Right cardiac atrium (tissue), 5 donors: ENCODE results near the gene SH3PXD2B. TPM values are rescaled to one million over a fixed set of nuclear protein-coding genes. Genes with fewer than 3 reads are reported as not detected.
"Not testable (repeated sequence)": the region's sequence is repeated elsewhere in the genome, so short reads cannot be mapped to it uniquely, and the experiment has no call there.

Source experiments
- ATAC-seq, 2 donors: fragments of 200-7000 bp; cut with Tn5 transposase; one replicate each; pipeline versions ENCODE4 v1.8.0 to v1.9.1; 2020; ENCODE audit warnings: moderate library complexity in 2 of 2, mild to moderate bottlenecking in 1 of 2
- DNase-seq, 3 donors: peaks; one replicate each; pipeline ENCODE4 v3.0.0-alpha.2; 2020
- H3K27ac ChIP-seq: one replicate; pipeline ENCODE4 v1.5.1; 2013; ENCODE audit warnings: mild to moderate bottlenecking, low read length, control low read depth, moderate library complexity
- H3K27me3 ChIP-seq: one replicate; pipeline ENCODE4 v1.6.1; 2013; ENCODE audit not compliant: control insufficient read depth, insufficient read depth
- H3K4me1 ChIP-seq: one replicate; pipeline ENCODE4 v1.6.1; 2013; ENCODE audit warnings: low read length; ENCODE audit not compliant: control insufficient read depth, insufficient read depth
- H3K4me3 ChIP-seq: one replicate; pipeline ENCODE4 v1.5.1; 2013; ENCODE audit warnings: low read length, control low read depth
- H3K9me3 ChIP-seq: one replicate; pipeline ENCODE4 v1.6.1; 2013; ENCODE audit warnings: low read length; ENCODE audit not compliant: control insufficient read depth
- WGBS: extraction: QIAGEN DNeasy Blood & Tissue Kit; methylation state at CpG from one replicate; pipeline ENCODE4 v1.1.7; 2013; 5-methylcytosine and 5-hydroxymethylcytosine counted together
- intact Hi-C, 4 donors: fragments of 100-400 bp; cut with DNase I; formaldehyde crosslinking; loops; one replicate each; pipeline versions ENCODE4 v1.11.0 to v1.14.0; 2022 to 2023
- polyA plus RNA-seq: library from polyadenylated mRNA; stranded (reverse); fragments of 200-250 nt; gene quantifications from one replicate; pipeline ENCODE4 v1.2.3, GENCODE V29; 2013
- total RNA-seq, 4 donors: library from RNA; stranded (reverse); fragmentation: NEBNext Ultra II Directional; extraction: Animal tissue kit (Norgen Biotek cat#: 25700); gene quantifications; one replicate each; pipeline ENCODE4 v1.2.1, GENCODE V29; 2021
- donor health status: healthy with polysubstance abuse.
- donor health status: DM: no; HTN: yes; CAD: no.
- donor health status: DM: no; HTN: no; CAD: no.
- donor health status: DM: no; HTN: yes; CAD: no; lungs with severe emphysema.
- donor health status: DM: yes; HTN: yes; CAD: no.

Gene SH3PXD2B
- total and polyA plus RNA-seq, 5 donors = 2.2 to 18.0 (median 8.4) TPM

DNA sequence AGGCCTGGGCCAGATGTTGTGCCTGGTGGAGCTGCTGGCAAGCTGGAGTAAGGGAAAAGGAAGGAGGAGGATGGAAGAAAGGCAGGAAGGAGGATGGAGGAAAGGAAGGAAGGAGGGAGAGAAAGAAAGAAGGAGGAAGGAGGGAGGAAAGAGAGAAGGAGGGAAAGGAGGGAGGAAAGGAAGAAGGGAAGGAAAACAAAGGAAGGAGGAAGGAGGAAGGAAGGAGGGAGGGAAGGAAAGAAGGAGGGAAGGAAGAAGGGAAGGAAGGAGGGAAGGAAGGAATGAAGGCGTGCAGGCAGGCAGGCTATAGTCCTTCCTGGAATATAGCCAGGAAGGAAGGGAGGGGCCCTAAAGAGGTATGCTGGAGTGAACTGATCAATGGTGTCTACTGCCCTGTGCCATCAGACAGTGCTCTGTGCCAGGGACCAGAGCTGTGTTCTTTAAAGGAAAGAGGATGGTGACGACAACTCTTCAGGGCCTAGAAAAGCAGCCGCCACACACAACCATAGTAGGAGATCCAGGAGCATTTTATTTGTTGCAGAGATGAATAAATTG, 109.4 kb downstream of the SH3PXD2B start:
- H3K9me3 ChIP-seq = no peaks in the 10 kb centered on the region
- H3K27me3 ChIP-seq = no peaks in the 10 kb centered on the region
- intact Hi-C loops = no loop called here
- DNase-seq (no peak), ATAC-seq (no peak)
- H3K27ac ChIP-seq = no peak overlapping the region
- whole genome bisulfite sequencing = 82% methylated on average over 3 of the region's 3 CpGs
- H3K4me1 ChIP-seq = no peaks in the 10 kb centered on the region
- no peak overlapping the region for H3K4me3 ChIP-seq

DNA sequence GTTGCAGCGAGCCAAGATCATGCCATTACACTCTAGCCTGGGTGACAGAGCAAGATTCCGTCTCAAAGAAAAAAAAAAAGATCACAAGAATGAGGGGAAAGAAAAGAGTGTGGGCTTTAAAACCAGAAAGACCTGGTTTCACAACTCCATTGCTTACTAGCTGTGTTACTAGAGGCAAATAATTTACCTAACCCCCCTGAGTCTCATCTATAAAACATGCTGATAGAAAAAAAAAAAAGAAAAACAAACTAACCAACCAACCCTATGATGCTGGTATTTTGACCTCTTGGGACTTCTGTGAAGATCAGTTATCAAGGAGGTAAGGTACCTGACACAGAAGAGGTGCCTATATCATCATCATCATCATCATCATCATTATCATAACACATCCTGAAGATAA, 110.6 kb downstream of the SH3PXD2B start:
- DNase-seq = no peak
- Histone ChIP-seq H3K9me3 (no peaks in the 10 kb centered on the region), H3K4me3 (no peak overlapping the region), H3K27me3 (no peaks in the 10 kb centered on the region), H3K27ac (no peak overlapping the region), H3K4me1 (no peaks in the 10 kb centered on the region)
- intact Hi-C loops = no loop called here
- ATAC-seq = no peak
- 96% methylated on average over 2 of the region's 2 CpGs for WGBS

DNA sequence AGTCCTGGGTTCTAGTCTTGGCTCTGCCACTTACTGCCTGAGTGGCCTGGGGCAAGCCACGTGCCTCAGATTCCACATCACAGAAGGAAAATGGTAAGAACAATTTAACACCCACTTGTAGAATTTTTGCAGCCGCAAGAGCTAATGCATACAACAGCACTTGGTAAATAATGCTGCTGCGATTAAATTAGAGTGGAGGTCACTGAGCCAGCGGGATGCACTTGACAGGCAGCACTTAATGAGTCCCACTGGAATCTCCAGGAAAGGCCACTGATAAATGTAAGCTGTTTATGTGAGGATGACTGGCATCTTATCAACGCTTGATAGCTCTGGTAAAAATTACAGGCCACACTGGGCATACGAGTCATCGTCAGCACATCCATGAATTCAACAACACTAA, 111.4 kb downstream of the SH3PXD2B start:
- H3K9me3 ChIP-seq = no peaks in the 10 kb centered on the region
- H3K27ac ChIP-seq = no peak overlapping the region
- ATAC-seq = no peak
- no peaks in the 10 kb centered on the region for H3K27me3 ChIP-seq
- H3K4me3 ChIP-seq = no peak overlapping the region
- intact Hi-C loops = no loop called here
- no peak for DNase-seq
- H3K4me1 ChIP-seq = no peaks in the 10 kb centered on the region
- WGBS = 59% methylated on average over 7 of the region's 7 CpGs

DNA sequence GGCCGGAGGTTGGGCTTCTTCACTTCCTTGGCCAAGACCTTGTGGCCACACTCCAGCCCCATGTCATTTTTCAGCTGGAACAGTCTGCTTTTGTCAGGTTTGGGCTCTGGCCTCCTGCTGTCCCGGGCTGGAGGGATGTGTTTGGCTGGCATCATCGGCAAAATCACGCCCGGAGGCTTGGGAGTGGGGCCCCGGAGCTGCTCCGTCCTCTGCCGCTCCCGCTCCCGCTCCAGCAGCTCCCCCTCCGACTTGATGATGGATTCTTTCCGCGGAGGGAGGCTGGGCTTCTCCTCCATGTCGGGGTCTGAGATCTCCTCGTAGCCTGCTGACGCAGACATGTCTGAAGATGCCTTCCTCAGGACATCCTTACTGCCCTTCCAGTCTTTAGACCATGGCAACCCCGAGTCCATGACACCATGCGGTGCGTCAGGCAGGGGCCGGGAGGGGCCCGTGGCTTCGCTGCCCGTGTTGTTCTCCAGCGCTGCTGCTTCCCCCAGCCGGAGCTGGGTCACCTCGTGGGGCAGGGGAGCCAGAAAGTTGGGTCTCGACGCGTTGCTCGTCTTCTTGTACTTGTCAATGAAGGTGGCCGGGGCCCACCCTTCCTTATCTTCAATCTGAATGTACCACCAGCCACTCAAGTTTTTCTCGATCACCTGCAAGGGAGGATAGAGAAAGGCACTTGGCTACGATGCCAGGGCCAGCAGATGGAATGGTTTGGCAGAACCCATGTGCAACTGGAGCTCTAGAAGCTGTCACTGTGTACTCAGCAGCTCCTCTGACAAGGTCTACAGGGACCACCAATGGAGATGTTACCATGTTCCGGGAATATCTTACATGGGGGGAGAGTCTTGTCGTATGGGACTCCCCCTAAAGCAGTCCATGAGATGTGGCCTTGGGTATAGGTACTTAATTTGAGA, 114.8 kb downstream of the SH3PXD2B start:
- Histone ChIP-seq H3K9me3 (no peaks in the 10 kb centered on the region), H3K4me1 (no peaks in the 10 kb centered on the region), H3K4me3 (no peak overlapping the region), H3K27me3 (no peaks in the 10 kb centered on the region), H3K27ac (no peak overlapping the region)
- intact Hi-C loops = no loop called here
- WGBS = 89% methylated on average over 35 of the region's 35 CpGs
- no peak for ATAC-seq
- no peak for DNase-seq

DNA sequence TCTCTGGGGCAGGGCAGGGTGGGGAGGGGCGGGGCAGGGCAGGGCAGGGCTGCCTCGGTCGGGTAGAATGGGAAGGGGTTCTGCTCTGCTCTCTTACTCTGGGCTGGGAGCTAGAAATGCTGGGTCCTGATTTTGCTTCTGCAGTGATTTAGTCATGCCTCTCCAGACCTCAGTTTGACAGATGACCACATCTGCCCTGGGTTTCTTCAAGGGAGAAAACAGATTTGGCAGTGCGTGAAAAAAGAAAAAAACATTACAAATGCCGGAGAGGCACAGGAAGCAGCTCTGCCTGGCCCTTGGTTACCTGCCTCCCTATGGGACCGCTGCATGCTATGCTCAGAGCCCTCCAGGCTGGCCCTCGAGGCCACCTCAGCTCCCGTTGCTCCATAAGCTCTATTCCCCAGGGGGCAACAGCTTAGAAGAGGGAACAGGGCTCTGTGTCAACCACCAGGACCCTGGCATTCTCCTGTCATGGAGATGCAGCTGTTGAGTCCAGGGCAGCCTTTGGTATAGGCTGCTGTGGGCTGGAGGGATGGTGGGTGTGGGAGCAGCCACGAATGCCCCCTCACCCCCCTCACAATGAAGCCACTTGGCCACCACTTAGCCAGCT, 117.5 kb downstream of the SH3PXD2B start:
- Histone ChIP-seq H3K9me3 (no peaks in the 10 kb centered on the region), H3K27ac (no peak overlapping the region), H3K4me1 (no peaks in the 10 kb centered on the region), H3K27me3 (no peaks in the 10 kb centered on the region), H3K4me3 (no peak overlapping the region)
- WGBS = 81% methylated on average over 9 of the region's 9 CpGs
- intact Hi-C loops = no loop called here
- DNase-seq (no peak), ATAC-seq (no peak)

DNA sequence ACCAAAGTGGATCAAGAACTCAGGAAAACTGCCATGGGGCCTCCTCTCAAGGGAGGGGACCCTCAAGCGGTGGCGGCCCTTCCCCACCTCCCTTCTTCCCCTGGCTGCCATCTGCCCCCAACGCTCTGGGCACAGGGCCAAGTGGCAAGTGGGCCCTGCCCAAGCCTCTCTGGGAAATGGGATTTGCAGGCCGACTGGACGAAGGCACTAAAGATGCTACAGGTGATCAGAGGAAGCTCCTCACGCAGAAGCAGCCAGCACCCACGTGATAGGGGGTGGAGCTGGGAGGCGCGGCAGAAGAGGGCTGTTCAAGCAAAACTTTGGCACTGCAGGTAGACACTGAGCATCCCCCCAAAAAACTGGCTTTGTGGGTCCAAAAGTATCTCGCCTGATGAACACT, 118.1 kb downstream of the SH3PXD2B start:
- Histone ChIP-seq H3K27ac (no peak overlapping the region), H3K9me3 (no peaks in the 10 kb centered on the region), H3K4me1 (no peaks in the 10 kb centered on the region), H3K27me3 (no peaks in the 10 kb centered on the region), H3K4me3 (no peak overlapping the region)
- intact Hi-C loops = no loop called here
- 65% methylated on average over 10 of the region's 10 CpGs for WGBS
- no peak for ATAC-seq
- DNase-seq = peak in 1 of 3 donors; percentile 55

DNA sequence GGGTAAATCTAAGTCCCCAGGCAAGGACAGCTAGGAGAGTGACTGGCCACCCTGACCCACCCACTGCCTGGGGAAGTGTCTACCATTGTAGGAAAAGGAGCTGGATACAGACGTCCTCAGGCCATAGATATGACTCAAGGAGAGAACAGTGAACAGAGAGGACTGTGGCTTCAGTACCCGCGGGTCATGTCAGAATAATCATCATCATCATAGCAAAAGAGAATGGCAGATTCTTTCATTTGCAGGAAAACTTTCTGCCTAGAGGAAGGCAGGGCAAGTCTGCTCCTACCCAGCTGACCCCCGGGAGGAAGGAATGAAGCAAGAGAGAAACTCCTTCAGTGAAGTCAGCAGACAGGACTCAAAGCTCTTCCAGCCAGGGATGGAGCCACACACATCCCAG, 118.6 kb downstream of the SH3PXD2B start:
- no peaks in the 10 kb centered on the region for H3K27me3 ChIP-seq
- H3K4me3 ChIP-seq = no peak overlapping the region
- ATAC-seq = no peak
- WGBS = 83% methylated on average over 4 of the region's 4 CpGs
- no peaks in the 10 kb centered on the region for H3K4me1 ChIP-seq
- H3K9me3 ChIP-seq = no peaks in the 10 kb centered on the region
- no peak overlapping the region for H3K27ac ChIP-seq
- DNase-seq = no peak
- intact Hi-C loops = no loop called here

DNA sequence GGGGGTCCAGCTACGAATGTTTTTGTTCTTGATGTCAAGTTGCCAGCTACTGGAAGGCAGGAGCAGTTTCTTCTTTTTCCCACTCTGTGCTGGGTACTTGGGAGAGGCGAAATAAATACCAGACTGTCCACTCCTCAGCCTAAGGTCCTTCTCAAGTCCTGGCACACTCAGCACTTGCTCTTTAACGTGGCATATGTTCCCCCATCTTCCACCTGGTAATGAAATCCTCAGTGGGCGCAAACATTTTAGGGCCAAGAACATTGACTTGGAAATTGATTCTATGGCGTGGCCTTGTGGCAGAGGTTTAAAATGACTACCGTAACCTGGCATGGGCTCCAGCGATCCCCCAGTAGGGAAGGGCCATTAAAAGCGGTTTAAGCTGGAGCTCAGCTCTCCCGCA, 119.7 kb downstream of the SH3PXD2B start:
- Histone ChIP-seq H3K27me3 (no peaks in the 10 kb centered on the region), H3K9me3 (no peaks in the 10 kb centered on the region), H3K4me3 (no peak overlapping the region), H3K4me1 (no peaks in the 10 kb centered on the region), H3K27ac (no peak overlapping the region)
- ATAC-seq (no peak), DNase-seq (no peak)
- 95% methylated on average over 9 of the region's 9 CpGs for whole genome bisulfite sequencing
- intact Hi-C loops = no loop called here

DNA sequence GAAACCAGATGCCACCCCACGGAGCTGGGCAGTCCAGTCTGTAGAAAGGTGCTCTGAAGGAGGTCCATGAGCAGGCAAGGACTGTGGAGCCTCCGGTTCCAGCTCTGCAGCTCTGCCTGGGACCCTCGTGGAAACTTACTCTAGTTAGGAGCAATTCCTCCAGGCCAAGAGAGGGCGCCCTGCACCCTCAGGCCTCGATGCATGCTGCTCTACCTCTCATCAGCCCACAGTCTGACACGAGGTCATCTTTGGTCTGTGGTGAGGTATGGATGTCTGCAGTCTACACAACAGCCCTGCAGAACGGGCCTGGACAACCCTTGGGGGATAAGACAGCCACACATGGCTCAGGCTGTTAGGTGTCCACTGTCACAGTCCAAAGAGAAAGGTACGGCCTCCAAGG, 120.1 kb downstream of the SH3PXD2B start:
- WGBS = 86% methylated on average over 8 of the region's 8 CpGs
- Histone ChIP-seq H3K9me3 (no peaks in the 10 kb centered on the region), H3K27ac (no peak overlapping the region), H3K27me3 (no peaks in the 10 kb centered on the region), H3K4me3 (no peak overlapping the region), H3K4me1 (no peaks in the 10 kb centered on the region)
- intact Hi-C loops = no loop called here
- ATAC-seq (no peak), DNase-seq (no peak)

DNA sequence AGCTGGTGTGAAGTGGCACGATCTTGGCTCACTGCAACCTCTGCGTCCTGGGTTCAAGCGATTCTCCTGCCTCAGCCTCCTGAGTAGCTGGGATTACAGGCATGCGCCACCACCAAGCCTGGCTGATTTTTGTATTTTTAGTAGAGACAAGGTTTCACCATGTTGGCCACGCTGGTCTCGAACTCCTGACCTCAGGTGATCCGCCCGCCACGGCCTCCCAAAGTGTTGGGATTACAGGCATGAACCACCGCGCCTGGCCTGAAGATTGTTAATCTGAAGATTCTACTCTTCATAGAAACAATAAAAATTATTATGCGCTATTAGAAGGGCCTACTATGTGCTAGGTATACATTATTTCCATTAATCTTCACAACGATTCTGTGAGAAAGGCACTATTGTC, 127.4 kb downstream of the SH3PXD2B start:
- WGBS = 95% methylated on average over 13 of the region's 13 CpGs
- H3K9me3 ChIP-seq, DNase-seq, H3K4me3 ChIP-seq, ATAC-seq, H3K4me1 ChIP-seq, H3K27ac ChIP-seq, intact Hi-C loops, H3K27me3 ChIP-seq: not testable (repeated sequence)

DNA sequence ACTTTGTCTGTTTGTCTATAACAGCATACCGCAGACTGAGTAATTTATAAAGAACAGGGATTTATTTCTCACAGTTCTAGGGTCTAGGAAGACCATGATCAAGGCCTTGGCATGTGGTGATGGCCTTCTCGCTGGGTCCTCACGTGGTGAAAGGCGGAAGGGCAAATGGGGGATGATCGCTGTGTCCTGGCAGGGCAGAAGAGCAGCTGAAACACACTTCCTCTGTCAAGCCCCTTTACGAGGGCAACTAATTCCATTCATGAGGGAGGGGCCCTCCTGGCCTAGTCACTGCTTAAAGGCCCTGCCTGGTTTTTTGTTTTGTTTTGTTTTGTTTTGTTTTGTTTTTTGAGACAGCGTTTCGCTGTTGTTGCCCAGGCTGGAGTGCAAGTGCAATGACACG, 128.9 kb downstream of the SH3PXD2B start:
- Histone ChIP-seq H3K9me3 (no peaks in the 10 kb centered on the region), H3K4me3 (no peak overlapping the region), H3K27ac (no peak overlapping the region), H3K27me3 (no peaks in the 10 kb centered on the region), H3K4me1 (peaks cover 2% of the 10 kb centered on the region)
- ATAC-seq = no peak
- WGBS = 93% methylated on average over 9 of the region's 9 CpGs
- intact Hi-C loops = no loop called here
- no peak for DNase-seq
